Ammon's horn (tissue), 1 donor: ENCODE data around the gene HAPSTR1.
A peak's percentile ranks its signal among the peaks of the same experiment; 100 is the strongest.

ENCODE experiments used
- DNase-seq: peaks from one replicate; pipeline ENCODE4 v3.0.0-alpha.2; 2016; ENCODE audit warnings: low spot score

The HAPSTR1 gene

DNA sequence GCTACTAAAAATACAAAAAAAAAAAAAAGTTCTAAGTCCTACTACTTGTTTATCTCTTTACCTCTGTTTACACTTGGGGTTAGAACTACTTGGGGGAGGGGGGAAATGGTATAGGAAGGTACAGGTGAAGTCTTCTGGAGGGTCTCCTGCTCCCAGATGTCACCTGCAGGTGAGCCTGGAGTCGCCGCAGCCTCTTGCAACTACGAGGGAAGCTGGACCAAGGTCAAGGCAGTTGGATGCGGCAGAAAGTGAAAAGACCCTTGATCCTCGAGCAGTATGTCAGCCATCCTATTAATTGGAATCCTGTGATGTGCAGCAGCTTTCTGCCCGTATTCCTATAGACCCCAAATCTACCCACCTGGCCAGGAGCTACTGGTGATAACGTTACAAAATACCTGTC is 33.0 kb downstream of the HAPSTR1 start:
- no peak for DNase-seq

- no peak for DNase-seq
Measured at GRCh38 chr16:9124908-9125584, 33.6 kb downstream of the HAPSTR1 start.

GRCh38 chr16:9125658-9126505 is 34.4 kb downstream of the HAPSTR1 start:
- no peak for DNase-seq

GRCh38 chr16:9126609-9127008 is 35.2 kb downstream of the HAPSTR1 start:
- no peak for DNase-seq

GRCh38 chr16:9128346-9129342 is 37.2 kb downstream of the HAPSTR1 start:
- DNase-seq, result no peak

DNA sequence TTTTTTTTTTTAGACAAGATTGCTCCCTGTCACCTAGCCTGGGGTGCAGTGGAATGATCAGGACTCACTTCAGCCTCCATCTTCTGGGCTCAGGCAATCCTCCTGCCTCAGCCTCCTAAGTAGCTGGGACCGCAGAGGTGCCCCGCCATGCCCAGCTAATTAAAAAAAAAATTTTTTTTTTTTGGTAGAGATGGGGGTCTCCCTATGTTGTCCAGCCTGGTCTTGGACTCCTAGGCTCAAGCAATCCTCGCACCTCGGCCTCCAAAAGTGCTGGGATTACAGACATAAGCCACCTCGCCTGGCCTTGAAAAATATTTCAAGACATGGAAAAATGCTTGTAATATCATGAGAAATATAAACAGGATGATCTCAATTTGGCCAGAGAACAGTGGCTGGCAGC is 42.9 kb downstream of the HAPSTR1 start:
- DNase-seq, result no peak

- peak; percentile 62 for DNase-seq
Measured at GRCh38 chr16:9134739-9135138, 43.3 kb downstream of the HAPSTR1 start.

GRCh38 chr16:9135797-9136196 is 44.4 kb downstream of the HAPSTR1 start:
- DNase-seq, result no peak

DNA sequence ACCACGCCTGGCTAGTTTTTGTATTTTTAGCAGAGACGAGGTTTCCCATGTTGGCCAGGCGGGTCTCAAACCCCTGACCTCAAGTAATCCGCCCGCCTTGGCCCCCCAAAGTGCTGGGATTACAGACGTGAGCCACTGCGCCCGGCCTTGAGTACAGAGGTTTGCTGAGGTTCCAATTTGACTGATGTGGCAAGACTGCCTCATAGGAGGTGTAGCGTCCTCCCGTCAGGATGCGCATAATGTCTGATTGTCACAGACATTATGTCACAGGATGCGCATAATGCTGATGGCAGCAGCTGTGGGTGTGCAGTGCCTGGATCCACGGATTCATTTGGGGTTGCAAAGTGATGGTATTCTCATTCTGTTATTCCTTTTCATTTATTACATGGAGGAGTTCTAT is 45.2 kb downstream of the HAPSTR1 start:
- no peak for DNase-seq

- DNase-seq, result no peak
Measured at GRCh38 chr16:9138021-9138680, 46.7 kb downstream of the HAPSTR1 start.

GRCh38 chr16:9138731-9139501 is 47.5 kb downstream of the HAPSTR1 start:
- peak; percentile 90 for DNase-seq

GRCh38 chr16:9139965-9140364 is 48.5 kb downstream of the HAPSTR1 start:
- peak; percentile 53 for DNase-seq
